ENCODE results near the gene DHX15. TPM values are rescaled to one million over a fixed set of nuclear protein-coding genes. Genes with fewer than 3 reads are reported as not detected.

DHX15 gene
- 100 to 1,000 TPM; 169 to 177 TPM for total RNA-seq

DNA sequence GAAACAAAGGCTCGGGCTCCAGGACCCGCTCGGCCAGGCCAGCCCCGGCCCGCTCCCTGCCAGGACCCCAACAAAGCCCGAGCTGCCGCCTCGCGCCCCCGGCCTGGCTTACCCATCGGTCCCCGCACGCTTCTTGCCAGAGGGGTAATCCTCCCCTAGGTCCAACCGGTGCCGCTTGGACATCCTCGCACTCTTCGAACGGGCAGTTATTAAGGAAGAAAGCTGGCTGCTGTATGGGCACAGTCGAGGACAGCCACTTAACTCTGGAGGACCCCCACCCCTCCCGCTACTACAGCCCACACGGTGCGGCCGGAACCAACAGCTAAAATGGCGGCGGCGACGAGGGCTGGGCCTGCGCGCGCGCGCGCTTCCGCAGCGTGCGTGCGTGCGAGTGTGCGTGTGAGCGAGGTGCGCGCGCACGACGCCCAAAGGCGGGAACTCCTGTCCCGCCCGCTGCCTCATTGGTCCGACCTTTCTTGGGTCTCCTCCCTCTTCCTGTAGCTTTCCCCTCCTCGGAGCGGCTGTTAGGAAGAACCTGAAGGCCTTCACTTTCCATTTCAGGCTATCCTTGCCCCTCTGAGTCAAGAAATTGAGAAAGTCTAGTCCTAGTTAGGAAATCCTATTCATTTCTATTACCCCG, at the start of gene DHX15:
Gene DHX15, minus strand, starts transcription at position 344 of the 640 bp plus-strand sequence. Its CDS starts 161 bp downstream, at position 183.
- no peaks in the 10 kb centered on the region for H3K9me3 Mint-ChIP-seq
- H3K4me1 Mint-ChIP-seq: peaks cover 28% of the 10 kb centered on the region
- H3K27ac Mint-ChIP-seq: peak within 1 kb of the TSS; percentile 99
- peak within 1 kb of the TSS; percentile 100 for H3K4me3 Mint-ChIP-seq
- DNase-seq (peak; percentile 92), ATAC-seq (ENCODE audit: low read depth) (peak; percentile 92)
- POLR2A ChIA-PET: interaction anchor here (0.6 to 1.6 kb wide), 16 partner anchors 10 to 793 kb away, joined by 3 to 9 read pairs (median 4); partner anchors contain the start of genes ANAPC4, SEPSECS and ZCCHC4
- H3K36me3 Mint-ChIP-seq: peaks cover 15% of the 10 kb centered on the region
- H3K27me3 Mint-ChIP-seq: no peaks in the 10 kb centered on the region

DNA sequence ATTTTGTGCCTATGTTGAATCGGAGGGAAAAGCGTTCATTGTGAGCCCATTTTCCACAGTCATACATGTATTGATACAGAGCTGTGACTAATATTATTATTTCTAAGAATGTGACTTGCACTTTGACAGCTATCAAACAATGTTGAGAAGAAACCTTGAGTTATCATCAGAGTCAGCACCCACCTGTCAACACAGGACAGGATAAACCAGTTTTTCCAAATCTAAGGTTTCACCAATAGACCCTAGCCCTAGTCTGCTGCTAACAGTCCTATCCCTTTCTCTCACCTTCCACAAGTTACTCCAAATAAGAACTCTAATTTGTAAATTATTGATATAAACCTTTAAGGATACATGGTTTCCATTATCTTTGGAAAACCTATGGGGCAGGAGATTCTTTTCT, 47.7 kb upstream of the DHX15 start:
- Mint-ChIP-seq H3K9me3 (no peaks in the 10 kb centered on the region), H3K4me3 (no peak overlapping the region), H3K27me3 (peaks cover 9% of the 10 kb centered on the region), H3K27ac (no peak overlapping the region), H3K4me1 (no peaks in the 10 kb centered on the region), H3K36me3 (no peaks in the 10 kb centered on the region)
- ATAC-seq (ENCODE audit: low read depth) (no peak), DNase-seq (no peak)
- POLR2A ChIA-PET: no interaction called here

DNA sequence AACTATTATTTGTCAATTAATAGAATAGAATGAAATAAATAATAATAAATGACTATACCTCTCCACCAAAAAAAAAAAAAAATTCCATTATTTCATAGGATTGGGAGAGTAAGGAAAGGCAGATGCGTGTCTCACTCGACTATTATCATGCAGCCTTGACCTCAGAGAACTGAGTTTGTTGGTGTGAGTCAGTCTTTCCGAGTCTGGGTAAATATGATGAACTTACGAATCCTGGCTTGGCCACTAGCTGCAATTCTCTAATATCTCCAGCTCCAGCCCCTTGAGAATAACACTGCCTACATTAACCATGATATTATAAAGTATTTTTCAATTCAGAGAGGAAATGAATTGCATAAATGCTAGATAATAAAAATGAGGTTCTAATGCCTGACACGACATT, 46.6 kb upstream of the DHX15 start:
- peaks cover 9% of the 10 kb centered on the region for H3K27me3 Mint-ChIP-seq
- no peaks in the 10 kb centered on the region for H3K36me3 Mint-ChIP-seq
- DNase-seq: no peak

DNA sequence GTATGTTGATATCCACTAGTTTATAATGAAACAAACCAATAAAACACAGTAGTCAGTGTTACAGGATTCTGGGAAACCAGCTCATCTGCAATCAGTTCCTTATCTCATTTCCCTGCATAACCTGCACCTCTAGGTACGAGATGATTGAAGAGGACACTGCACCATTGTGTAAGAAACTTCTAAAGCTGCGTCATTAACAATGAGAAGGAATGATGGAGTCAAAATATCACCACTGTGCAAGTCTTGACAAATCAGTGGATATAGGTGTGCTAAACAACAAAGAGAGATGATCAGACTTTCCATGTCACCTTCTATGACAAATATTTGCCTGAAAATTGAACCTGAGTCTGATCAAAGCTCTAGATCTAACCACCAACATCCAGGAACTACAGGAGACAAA, 40.7 kb upstream of the DHX15 start:
- Mint-ChIP-seq H3K4me1 (no peaks in the 10 kb centered on the region), H3K27me3 (peaks cover 10% of the 10 kb centered on the region), H3K36me3 (no peaks in the 10 kb centered on the region), H3K9me3 (no peaks in the 10 kb centered on the region), H3K4me3 (no peak overlapping the region), H3K27ac (no peak overlapping the region)
- DNase-seq (no peak), ATAC-seq (ENCODE audit: low read depth) (no peak)
- POLR2A ChIA-PET: no interaction called here

More for the DNA sequence above, 46.6 kb upstream of the DHX15 start:
- Mint-ChIP-seq H3K4me1 (no peaks in the 10 kb centered on the region), H3K27ac (no peak overlapping the region), H3K9me3 (no peaks in the 10 kb centered on the region), H3K4me3 (no peak overlapping the region)
- POLR2A ChIA-PET: no interaction called here
- ATAC-seq (ENCODE audit: low read depth): no peak

DNA sequence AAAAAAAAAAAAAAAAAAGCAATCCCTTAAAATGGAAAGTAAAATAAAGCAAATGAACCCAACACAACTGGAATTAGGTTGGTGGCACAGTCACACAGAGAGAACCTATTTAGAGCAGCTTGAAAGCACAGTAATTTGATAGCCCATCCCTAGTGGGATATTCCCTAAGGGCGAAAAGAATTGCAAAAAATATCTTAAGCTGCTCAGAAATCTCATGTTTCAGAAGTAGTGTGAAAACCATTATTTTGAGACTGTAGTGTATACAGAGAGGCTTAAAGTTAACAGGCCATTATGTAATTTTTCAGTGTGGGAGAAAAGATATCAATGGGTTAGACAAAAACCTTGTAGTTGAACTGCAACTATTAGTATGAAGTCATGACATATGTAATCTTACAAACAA, 40.0 kb upstream of the DHX15 start:
- peaks cover 1% of the 10 kb centered on the region for H3K9me3 Mint-ChIP-seq
- peaks cover 1% of the 10 kb centered on the region for H3K36me3 Mint-ChIP-seq
- no peak for ATAC-seq (ENCODE audit: low read depth)
- H3K27me3 Mint-ChIP-seq: peaks cover 10% of the 10 kb centered on the region
- no peak overlapping the region for H3K4me3 Mint-ChIP-seq
- no peak for DNase-seq
- POLR2A ChIA-PET: no interaction called here
- H3K4me1 Mint-ChIP-seq: no peaks in the 10 kb centered on the region
- H3K27ac Mint-ChIP-seq: no peak overlapping the region

DNA sequence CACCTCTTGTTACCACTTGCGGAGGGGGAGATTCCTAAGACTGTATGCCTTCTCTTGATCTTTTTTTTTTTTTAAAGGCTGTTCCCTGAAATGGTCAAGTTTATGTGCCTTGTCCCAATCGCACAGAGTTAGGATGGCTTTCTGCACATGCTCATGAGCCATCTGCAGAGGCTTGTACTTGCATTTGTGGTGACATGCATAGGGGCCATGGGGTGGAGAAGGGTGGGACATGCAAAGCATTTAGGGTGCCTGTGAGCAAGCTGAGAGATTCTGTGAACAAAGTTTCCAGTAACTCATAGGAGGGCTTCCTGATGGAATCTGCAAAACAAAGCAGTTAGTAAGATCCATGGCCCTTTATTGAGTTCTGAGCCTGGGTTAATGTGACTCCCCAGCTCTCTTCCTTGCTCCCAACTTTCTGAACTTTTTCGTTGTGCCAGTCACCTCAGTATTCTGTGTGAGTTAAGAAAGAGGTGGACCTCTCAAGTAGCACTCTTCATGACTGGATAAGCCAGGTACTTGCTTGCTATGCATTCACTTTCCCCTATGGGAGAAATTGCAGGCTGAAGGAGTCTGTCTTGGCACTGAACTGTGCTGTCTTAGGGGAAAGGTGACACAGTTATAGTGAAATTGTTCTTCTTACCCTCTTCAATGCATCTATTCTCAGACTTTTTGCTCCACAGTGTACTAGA, 37.9 kb upstream of the DHX15 start:
- H3K27ac Mint-ChIP-seq: no peak overlapping the region
- H3K9me3 Mint-ChIP-seq: peaks cover 1% of the 10 kb centered on the region
- no peak overlapping the region for H3K4me3 Mint-ChIP-seq

DNA sequence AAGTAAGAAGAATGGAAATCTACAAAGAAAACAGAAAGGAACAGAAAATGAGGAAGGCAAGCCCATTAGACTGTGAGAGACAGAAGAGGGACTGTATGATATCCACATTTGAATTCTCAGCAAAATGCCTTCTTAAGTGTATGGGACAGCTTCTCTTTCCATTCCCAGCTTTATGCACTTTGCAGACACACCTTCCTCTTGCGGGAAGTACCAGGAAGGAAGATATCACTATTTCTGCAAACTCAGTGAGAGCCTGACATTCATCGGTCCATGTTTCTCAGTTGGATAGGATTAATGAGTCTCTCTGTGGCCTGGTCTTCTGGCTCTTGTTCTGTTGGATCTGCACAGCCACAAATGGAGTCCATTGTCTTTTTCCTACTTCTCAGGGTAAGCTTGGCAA, 31.6 kb upstream of the DHX15 start:
- Mint-ChIP-seq H3K27me3 (no peaks in the 10 kb centered on the region), H3K4me1 (no peaks in the 10 kb centered on the region), H3K36me3 (peaks cover 1% of the 10 kb centered on the region), H3K4me3 (no peak overlapping the region), H3K27ac (no peak overlapping the region), H3K9me3 (peaks cover 1% of the 10 kb centered on the region)
- ATAC-seq (ENCODE audit: low read depth) (no peak), DNase-seq (no peak)
- POLR2A ChIA-PET: no interaction called here

More for the DNA sequence above, 37.9 kb upstream of the DHX15 start:
- POLR2A ChIA-PET: no interaction called here
- Mint-ChIP-seq H3K36me3 (peaks cover 1% of the 10 kb centered on the region), H3K4me1 (no peaks in the 10 kb centered on the region), H3K27me3 (peaks cover 6% of the 10 kb centered on the region)
- DNase-seq: no peak
- ATAC-seq (ENCODE audit: low read depth): no peak

DNA sequence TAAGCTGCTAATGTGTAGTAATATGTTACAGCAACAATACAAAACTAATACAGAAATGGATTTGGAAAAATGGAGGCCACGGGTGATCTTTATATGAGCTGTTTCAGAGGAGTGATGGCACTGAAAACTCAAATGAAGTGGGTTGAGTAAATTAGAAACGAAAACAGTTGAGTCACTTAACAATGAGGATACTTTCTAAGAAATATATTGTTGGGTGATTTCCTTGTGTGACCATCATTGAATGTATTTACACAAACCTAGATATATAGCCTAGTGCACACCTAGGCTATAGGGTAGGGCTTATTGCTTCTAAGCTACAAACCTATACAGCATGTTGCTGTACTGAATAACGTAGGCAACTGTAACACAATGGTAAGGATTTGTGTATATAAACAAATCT, 30.5 kb upstream of the DHX15 start:
- no peak overlapping the region for H3K4me3 Mint-ChIP-seq
- POLR2A ChIA-PET: no interaction called here
- no peaks in the 10 kb centered on the region for H3K4me1 Mint-ChIP-seq
- no peak overlapping the region for H3K27ac Mint-ChIP-seq
- peaks cover 3% of the 10 kb centered on the region for H3K27me3 Mint-ChIP-seq
- no peaks in the 10 kb centered on the region for H3K36me3 Mint-ChIP-seq
- ATAC-seq (ENCODE audit: low read depth) (no peak), DNase-seq (no peak)
- H3K9me3 Mint-ChIP-seq: no peaks in the 10 kb centered on the region

DNA sequence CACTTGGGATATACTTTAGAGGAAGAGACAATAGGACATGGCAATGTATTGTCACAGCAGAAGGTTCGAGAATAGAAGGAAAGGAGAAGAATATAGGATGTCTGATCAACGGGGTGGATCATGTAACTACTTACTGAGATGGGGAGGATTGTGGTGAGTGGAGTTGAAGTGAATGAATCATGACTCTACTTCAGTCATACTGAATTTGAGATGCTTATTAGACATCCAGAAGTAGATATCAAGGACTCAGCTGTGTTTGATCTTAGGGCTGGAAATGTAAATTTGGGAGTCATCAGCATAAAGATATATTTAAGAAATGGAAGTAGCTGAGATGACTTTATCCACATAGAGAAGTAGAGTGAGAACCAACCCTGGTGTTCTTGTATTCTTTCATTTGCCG, 29.1 kb upstream of the DHX15 start:
- ATAC-seq (ENCODE audit: low read depth) (no peak), DNase-seq (no peak)
- Mint-ChIP-seq H3K27me3 (peaks cover 3% of the 10 kb centered on the region), H3K4me3 (no peak overlapping the region), H3K4me1 (no peaks in the 10 kb centered on the region), H3K36me3 (no peaks in the 10 kb centered on the region), H3K27ac (no peak overlapping the region), H3K9me3 (no peaks in the 10 kb centered on the region)
- POLR2A ChIA-PET: no interaction called here

DNA sequence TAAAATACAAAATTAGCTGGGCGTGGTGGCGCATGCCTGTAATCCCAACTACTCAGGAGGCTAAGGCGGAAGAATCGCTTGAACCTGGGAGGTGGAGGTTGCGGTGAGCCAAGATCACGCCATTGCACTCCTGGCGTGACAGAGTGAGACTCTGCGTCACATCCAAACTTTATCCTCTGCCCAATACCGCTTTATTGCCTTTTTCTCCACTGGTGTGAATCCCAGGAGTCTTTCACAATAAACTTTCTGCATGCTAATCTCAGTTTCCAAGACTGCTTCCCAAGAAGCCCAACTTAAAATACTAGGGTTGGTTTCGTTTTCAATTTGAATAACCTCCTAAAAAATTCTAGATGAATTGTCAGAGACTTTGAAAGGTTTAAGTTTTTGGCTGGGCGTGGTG, 27.2 kb upstream of the DHX15 start:
- H3K36me3 Mint-ChIP-seq: no peaks in the 10 kb centered on the region
- H3K27me3 Mint-ChIP-seq: peaks cover 3% of the 10 kb centered on the region
- POLR2A ChIA-PET: no interaction called here
- no peak overlapping the region for H3K4me3 Mint-ChIP-seq
- DNase-seq: no peak
- no peaks in the 10 kb centered on the region for H3K4me1 Mint-ChIP-seq
- no peak for ATAC-seq (ENCODE audit: low read depth)
- no peaks in the 10 kb centered on the region for H3K9me3 Mint-ChIP-seq
- no peak overlapping the region for H3K27ac Mint-ChIP-seq

DNA sequence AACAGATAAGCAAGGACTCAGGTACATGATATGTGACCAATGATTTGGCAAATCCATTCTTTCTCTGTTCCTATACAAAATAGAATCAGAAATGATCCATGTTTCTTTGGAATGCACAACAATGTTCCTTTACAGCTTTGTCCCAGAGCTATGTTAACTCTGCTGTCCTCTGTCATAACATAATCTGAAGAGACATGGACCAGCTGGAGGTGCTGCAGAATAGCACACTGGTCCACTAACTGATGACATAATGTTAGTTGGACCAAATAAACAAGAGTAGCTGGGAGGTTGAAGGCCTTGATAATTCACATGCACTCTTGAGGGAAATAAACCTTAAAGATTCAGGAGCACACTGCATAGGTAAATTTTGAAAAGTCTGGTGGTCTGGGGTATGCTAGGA, 23.0 kb upstream of the DHX15 start:
- no peaks in the 10 kb centered on the region for H3K36me3 Mint-ChIP-seq
- H3K27me3 Mint-ChIP-seq: peaks cover 6% of the 10 kb centered on the region
- POLR2A ChIA-PET: no interaction called here
- peaks cover 6% of the 10 kb centered on the region for H3K4me1 Mint-ChIP-seq
- no peaks in the 10 kb centered on the region for H3K9me3 Mint-ChIP-seq
- ATAC-seq (ENCODE audit: low read depth): no peak
- no peak overlapping the region for H3K4me3 Mint-ChIP-seq
- no peak overlapping the region for H3K27ac Mint-ChIP-seq
- no peak for DNase-seq

DNA sequence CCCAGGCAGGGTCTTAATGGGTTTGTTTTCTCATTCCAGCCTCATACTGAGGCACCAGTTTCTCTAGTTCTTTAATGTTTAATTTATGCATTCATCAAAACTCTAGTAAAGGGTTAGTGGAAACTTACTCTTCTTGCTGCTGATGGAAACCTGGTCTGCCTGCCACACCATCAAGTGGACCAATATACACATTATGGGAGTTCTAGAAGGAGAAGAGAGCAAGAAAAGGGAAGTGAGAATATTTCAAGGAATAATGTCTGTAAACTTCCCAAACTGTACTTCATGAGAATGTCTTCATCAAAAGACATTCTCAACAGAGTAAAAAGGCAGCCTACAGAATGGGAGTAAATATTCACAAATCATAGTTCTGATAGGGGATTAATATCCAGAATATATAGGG, 20.9 kb upstream of the DHX15 start:
- ATAC-seq (ENCODE audit: low read depth): no peak
- H3K27me3 Mint-ChIP-seq: peaks cover 4% of the 10 kb centered on the region
- no peaks in the 10 kb centered on the region for H3K9me3 Mint-ChIP-seq
- no peak overlapping the region for H3K27ac Mint-ChIP-seq
- DNase-seq: no peak
- H3K36me3 Mint-ChIP-seq: no peaks in the 10 kb centered on the region
- H3K4me1 Mint-ChIP-seq: peaks cover 6% of the 10 kb centered on the region
- POLR2A ChIA-PET: no interaction called here
- no peak overlapping the region for H3K4me3 Mint-ChIP-seq

DNA sequence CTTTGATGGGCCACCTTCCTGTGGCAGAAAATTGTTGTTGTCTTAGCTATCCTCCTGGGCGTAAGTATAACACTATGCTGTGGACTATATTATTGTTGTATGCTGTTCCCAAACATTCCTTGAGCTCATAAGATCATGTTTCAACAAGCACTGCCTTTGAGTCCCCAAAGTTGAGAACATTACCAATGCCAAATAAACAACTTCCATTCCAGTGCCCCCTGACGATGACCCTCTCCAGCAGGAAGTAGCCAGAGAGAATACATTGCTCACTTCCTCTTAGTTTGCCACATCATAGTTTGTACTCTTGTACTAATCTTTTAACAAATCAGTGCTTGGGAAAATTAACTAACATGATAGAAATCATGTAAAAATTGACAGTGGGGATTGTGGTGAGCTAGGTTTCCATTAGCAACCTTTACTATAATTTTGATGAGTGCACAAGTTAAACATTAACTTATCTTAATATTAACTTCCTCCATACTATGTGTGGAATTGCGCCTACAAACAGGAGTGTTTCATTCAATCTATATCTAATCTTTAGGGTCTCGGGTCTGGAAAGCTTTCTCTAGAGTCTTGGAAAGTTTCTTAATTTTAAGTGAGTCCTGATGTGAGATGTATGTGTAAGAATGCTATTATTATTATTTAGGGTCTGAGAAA, 20.3 kb upstream of the DHX15 start:
- Mint-ChIP-seq H3K27ac (no peak overlapping the region), H3K27me3 (peaks cover 4% of the 10 kb centered on the region), H3K4me1 (peaks cover 6% of the 10 kb centered on the region), H3K4me3 (no peak overlapping the region), H3K9me3 (no peaks in the 10 kb centered on the region), H3K36me3 (no peaks in the 10 kb centered on the region)
- POLR2A ChIA-PET: no interaction called here
- no peak for ATAC-seq (ENCODE audit: low read depth)
- DNase-seq: no peak

DNA sequence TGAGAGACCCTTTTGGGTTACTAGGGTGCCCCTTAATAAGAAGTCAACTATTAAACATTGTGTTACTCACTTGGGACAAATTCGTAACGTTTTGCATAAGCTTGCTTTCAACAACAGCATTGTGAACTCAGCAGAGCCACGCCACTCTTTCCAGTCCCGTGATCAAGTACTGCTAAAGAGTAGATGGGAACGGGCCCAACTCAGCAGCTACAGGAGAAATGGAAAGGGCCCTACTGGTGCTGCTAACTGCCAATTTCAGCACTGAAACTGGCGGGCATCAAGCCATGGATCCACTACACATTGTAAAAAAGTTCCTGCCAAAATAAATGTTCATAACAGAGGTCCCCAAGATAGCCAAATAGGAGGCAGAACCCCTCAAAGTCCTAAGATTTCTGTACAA, 19.0 kb upstream of the DHX15 start:
- no peak for DNase-seq
- no peak overlapping the region for H3K4me3 Mint-ChIP-seq
- ATAC-seq (ENCODE audit: low read depth): no peak
- no peak overlapping the region for H3K27ac Mint-ChIP-seq
- POLR2A ChIA-PET: no interaction called here
- peaks cover 4% of the 10 kb centered on the region for H3K27me3 Mint-ChIP-seq
- H3K9me3 Mint-ChIP-seq: no peaks in the 10 kb centered on the region
- H3K4me1 Mint-ChIP-seq: peaks cover 6% of the 10 kb centered on the region
- no peaks in the 10 kb centered on the region for H3K36me3 Mint-ChIP-seq
